HG03280 (cell line): ENCODE measurements around the gene BRD9.
"Not testable (repeated sequence)": the region's sequence is repeated elsewhere in the genome, so short reads cannot be mapped to it uniquely, and the experiment has no call there.

ENCODE experiments used
- ATAC-seq: cut with Tn5 transposase; IDR thresholded peaks from one replicate; pipeline ENCODE4 v1.9.1; 2021; ENCODE audit warnings: mild to moderate bottlenecking, moderate library complexity; ENCODE audit not compliant: unreplicated experiment

BRD9 gene

DNA sequence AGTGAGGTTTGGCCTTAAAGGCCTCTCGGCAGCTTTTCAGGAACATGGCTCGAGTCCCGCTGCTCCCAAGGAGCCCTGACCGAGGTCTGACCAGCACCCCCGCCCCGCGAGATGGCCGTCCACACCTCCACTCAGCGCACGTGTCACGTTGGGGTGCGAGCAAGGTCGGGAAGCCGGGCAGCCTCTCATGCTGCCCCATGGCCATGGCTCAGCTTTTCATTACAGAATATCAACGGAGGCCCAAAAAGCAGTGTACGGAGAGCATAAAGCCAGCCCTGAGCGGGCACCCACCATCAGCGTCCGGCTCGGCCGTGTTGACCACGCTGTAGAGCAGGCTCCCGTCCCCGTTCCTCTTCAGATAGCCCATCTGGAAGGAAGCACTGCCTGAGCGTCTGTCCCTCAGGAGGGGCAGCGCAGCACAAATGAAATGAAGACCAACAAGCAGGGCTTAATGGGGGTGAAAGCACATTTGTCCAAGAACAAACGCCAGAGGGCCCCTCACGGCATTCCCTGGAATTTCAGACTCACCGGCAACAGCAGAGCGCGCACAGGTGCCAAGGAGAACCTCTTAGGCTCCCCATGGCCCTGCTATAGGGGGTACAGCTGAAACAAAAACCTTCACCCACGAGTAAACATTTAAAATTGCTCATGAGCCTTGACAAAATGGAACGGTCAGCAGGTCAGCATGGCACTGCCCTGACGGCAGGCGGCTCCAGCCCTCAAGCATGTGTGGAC lies 11.6 kb downstream of the BRD9 start:
- ATAC-seq = no peak

DNA sequence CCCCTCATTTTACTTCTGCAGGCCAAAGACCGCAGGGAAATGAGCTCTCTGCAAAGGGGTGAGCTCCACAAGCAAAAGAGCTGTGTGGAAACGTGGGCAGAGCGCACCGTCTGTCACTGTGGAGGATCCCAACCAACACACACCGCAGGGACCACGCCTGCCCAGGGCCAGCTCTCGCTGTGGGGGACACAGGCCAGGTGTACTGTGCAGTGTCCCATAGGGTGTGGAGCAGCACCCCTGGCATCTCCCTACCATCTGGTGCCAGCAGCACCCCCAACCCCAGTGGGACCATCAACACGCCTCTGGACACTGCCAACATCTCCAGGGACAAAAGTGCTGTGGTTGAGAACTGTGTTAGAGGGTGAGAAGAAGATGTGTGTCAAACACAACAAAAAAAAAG lies 13.9 kb downstream of the BRD9 start:
- not testable (repeated sequence) for ATAC-seq

DNA sequence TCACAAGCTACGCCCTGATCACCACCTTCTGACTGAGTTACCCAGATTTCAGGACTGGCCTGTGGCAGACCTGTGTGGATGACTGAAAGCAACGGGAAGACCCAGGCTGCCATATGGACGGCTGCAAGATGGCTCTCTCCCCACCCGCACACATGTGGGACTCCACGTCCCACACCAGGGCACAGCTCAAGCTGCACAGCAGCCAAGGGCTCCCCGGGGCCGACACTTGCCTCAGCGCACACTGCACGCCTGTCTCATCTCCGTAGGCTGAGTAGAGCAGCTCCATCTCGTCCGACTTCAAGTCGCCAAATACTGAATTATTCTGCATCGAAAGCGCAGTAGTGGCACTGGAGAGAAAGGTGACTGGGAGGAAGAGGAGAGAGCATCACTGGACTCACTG lies 14.5 kb downstream of the BRD9 start:
- ATAC-seq = no peak

DNA sequence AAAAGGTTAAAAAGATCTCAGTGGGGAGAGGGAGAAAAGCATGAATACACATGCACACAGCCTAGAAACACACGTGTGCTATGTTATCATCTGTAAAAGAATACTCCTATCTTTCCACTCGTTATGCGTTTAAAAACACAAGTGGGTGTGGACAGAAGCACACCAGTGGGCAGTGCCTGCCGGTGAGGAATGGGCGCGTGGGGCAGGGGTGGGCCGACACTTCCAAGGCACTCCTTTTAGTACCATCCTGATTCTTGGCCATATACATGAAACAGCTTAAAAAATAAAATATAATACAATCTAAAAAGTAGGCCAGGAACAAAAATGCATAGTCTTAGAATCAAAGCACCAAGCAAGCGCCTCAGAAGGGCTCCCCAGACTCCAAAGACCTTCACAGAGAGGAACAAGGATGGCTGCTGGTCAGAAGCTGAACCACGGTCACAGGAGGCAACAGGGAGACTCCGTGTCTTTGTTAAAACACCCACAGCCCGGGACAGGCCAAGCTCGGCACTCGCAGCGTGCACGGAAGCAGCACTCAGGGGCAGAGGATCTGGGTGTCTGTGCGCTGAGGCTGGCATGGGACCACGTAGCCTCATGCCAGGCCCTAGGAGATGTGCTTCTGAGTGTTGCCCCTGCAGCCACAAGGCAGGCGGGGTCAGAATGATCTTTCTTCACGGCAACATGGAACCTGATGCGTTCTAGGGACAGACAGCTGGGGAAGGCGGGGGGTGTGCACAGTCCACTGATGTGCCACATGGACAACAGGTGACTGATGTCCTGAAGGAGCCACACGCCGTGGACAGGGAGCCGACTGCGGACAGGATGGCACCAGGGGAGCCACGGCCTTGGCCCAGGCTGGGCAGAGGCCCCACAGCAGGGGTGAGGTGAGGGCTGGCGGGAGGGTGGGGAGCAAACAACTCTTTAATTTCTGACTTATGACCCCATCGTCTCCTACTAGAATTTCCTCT lies 15.9 kb downstream of the BRD9 start:
- ATAC-seq = no peak

DNA sequence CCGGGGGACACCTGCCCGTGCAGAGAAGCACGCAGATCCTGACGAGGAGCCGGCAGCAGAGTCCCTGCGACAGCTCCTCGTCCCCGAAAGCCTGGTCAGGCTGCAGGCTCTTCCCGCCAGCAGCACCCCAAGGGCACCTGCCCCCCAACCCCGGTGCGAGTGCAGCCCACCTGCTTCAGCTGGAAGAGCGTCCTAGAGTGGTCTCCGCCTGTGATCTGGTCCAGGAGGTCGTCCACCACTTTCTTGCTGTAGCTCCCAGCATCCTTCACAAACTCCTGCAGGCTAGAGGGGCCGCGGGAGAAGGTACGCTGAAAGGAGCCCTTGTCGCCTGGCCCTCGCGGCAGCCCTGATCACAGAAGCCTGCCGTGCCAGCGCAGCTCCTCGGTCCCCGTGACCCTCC lies 16.7 kb downstream of the BRD9 start:
- no peak for ATAC-seq

DNA sequence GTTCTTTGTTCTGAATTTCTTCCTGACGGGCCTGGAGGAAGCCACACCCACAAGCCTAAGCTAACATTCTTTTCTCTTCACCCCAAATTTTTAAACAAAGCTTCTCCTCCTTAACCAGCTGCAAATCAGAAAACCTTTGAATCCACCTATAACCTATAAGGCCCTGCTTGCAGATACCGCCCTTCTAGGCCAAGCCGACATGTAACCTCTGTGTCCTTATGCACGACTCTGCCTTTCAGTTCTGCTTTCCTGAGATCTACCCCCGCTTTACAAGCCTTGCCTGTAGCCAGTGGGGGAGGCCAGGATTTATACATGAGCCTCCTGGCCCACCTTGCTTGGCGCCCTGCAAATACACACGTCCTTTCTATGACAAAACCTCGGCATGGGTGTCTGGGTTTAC lies 19.3 kb downstream of the BRD9 start:
- ATAC-seq = no peak

DNA sequence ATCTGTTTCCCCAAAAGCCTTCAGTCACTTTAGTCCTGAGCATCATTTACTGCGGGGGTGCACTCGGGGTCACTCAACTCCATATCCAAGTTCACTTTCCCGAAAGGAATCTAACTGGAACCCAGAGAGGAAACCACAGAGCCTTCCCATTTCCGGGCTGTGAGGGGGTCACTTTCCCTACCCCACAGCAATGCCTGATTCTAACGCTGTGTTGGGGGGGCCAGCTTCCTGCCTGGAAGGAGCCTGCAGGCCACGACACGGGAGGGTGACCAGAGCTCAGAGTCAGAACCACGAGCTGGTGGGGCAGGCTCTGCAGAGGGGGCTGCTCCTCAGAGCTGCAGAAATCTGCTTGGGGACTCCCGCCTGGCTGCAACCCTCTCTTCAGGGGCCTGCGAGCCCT lies 20.3 kb downstream of the BRD9 start:
- ATAC-seq = no peak

DNA sequence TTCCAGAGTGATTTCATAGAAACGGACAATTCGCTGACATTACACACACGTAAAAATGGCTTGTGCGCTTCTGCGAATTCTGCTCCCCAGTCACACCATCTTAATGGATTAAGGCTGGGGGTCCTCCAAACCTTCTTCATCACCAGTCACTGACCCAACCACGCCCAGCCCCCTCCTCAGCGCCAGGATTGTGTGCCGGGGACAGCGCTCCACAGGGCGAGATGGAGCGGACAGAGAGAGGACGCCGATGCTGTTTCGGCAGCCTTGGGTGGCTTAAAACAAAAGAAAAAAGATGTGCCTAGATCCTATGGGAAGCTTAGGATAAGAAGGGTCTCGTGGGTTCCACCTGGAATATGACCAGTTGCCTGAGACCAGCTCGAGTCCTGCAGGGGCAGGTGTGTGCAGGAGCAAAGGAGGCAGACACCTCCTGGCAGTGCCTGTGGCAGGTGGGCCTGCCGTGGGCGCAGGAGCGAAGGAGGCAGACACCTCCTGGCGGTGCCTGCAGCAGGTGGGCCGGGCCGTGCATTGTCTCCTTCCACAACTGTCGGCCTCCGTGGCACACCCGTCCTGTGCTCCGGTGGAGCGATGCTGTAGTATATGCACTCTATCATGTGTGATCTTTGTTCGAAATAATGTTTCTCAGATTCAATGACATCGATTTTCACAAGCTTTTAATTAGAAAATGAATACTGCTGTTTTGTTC lies 20.9 kb downstream of the BRD9 start:
- ATAC-seq = no peak

DNA sequence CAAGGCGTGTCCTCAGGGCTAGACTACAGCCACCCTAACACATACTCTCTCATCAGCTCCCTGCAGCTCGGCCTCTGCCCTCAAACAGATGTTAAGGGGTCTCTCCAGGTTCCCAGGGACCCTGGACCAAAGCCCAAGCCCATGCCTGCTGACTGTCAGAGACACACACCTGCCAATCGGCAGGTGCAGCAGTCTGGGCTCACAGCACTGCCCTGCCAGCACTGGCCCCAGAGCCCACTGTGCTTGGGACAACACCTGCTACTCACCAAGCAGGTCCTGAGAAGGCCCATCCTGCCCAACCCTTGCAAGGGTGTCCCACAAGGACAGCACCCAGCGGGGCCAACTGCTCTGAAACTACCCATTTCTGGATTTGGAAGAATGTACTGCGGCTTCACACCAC lies 21.6 kb downstream of the BRD9 start:
- ATAC-seq = no peak

DNA sequence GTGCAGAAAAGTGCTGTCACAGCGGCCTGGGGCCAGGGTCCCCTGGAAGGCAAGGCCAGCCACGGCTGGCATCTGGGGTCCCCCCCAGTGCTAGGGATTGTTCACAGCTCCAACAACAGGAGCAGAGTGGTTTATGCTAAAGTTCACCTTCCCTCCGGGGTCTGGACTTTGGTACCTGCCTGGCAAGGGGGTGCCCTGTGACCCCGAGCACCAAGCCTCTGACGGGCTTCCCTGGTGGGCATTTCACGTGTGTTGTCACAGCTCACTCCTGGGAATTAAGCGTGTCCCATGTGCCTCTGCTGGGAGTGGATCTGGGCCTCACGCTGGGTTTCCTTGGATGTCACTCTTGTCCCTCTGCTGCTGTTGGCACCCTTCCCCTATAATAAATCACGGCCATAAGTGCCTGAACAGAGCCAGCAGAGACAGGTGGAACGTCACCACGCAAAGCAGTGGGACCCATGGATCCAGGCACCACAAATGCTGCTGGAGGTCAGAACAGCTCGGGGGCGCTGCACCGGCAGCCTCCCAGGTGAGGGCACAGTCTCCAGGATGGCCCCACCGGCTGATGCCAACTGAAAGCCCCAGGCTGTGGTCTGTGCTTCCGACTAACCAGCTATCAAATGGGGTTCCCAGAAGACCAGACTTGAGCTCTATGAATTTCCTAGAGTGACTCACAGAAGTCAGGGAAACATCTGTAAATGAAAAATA lies 24.0 kb downstream of the BRD9 start:
- no peak for ATAC-seq

DNA sequence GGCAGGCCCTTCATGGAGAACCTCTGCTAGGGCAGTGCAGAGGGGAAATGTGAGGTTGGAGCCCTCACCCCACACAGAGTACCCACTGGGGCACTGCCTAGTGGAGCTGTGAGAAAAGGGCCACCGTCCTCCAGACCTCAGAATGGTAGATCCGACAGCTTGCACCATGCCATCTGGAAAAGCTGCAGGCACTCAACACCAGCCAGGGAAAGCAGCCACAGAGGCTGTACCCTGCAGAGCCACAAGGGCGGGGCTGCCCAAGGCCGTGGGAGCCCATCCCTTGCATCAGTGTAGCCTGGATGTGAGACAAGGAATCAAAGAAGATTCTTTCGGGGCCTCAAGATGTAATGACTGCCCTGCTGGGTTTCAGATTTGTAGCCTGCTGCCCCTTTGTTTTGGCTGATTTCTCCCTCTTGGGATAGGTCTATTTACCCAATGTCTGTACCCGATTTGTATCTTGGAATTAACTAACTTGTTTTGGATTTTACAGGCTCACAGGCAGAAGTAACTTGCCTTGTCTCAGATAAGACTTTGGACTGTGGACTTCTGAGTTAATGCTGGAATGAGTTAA lies 25.2 kb downstream of the BRD9 start:
- ATAC-seq = no peak

DNA sequence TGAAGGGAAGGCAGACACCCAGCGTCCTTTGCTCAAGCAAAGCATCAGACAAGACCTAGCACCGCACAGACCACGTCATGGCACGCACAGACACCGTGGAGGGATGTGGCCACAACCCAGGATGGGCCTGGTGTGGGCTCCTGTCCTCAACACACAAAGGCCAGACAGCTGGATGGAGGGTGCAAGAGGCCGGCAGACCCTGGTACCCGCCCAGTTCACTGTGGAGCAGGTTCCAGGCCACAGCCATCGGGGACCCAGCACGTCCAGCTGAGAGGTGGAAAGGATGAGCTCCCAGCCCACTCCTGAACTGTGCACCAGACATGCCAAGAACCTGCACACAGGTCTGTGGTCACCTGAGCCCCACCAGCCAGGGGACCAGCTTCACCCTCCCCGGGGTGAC lies 26.8 kb downstream of the BRD9 start:
- no peak for ATAC-seq

DNA sequence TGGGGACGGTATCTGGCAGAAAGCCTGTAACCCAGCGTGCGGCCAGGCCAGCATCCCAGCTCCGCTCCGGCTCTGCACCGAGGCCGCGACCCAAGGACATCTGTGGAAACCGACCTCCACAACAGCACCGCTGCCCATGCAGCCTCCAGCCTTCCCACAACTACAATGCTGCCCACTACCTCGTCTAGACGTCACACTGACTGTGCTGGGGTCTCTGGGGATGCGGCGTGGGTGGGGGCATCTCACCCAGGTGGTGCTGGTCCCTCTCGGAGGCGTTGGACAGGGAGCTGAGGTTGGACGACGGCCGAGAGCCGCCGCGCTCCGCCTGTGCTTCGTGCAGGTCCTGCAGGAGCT lies 27.5 kb downstream of the BRD9 start:
- no peak for ATAC-seq

DNA sequence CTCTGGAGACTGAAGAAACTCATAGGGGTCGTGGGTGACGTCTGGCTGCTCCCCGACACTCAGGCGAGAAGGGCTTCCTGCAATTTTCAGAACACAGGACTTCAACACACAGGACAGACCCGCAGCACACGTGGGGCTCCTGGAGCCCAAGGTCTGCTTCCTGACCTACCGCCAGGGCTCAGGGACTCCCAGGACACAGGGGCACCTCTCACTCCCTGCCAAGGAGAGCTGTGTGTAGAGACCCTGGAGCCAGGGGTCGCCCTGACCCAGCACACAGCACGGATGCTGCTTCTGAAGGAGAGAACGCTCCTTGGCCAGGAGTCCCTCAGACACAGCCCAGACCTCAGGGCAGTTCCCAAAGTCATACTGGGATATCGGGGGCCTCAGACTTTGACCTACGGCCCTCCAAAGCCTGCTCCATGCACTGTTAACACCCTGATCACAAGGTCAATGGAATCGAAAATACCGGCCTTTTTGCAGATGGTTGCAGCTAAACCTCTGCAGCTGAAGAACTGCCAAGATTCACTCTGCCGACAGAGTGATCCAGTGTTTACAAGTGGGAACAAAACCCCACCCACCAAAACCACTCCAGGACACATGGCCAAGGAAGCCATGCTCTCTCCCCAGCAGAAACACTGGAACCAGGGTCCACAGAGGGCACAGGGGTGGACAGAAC lies 28.0 kb downstream of the BRD9 start:
- ATAC-seq = no peak

DNA sequence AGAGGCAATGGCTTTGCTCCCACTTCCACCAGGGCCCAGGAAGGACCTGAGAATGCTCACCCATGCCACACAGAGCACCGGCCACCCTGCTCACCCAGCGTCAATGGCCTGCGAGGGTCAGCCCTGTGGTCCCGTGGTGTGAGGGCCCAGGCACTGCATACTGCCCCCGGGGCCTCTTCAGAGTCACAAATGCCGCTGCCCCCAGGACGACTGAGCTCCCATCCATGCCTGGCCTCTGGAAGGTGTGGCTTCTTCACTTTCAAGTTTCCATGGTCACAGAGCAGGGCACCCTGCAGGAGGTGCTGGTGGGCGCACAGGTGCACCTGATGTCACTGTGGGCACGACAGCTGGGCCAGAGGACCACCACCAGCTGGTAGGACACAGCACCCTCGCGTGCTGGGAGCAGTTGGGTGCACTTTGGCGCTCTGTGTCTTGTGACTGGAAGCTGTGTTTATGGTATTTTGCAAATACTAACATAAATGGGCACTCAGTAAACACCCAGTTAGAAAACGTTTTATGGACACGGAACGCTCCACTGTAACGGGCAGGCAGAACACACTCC lies 29.3 kb downstream of the BRD9 start:
- ATAC-seq = no peak

DNA sequence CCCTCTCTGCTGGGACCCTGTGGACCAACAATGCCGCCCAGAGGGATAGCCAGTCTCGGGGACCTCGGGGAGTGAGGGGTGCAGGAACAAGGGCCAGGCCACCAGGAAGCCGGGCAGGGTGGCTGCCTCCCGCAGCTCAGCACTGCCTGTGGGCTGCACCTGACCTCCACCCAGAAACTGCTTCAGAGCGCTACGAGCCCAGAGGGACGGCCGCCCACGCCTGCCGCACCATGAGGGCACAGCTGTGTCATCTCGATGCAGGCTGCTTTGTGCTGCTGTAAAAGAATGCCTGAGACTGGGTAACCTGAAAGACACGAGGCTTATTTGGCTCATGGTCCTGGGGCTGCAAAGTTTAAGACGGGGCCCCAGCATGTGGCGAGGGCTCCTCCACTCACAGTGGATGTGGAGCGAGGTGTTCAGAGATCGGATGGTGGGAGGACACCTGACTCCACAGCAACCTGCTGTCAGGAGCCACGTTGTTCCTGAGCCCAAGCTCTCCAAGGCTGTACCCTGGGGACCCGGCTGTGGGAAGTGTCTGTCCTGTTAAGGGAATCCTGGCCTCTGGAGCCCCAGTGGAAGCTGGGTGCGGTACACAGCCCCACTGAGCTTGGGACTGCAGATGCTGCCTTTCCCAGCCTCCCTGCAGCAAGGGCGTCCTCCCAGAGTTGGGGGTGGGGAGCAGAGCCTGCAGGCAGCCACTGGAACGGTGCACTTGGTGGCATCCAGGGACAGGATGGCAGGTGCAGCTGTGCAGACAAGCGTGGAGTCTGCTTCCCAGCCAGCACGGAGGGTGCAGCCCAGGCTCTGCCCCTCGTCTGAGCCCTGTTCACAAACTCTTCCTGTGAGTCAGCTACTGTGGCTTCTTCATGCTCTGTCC lies 30.0 kb downstream of the BRD9 start:
- ATAC-seq = no peak

DNA sequence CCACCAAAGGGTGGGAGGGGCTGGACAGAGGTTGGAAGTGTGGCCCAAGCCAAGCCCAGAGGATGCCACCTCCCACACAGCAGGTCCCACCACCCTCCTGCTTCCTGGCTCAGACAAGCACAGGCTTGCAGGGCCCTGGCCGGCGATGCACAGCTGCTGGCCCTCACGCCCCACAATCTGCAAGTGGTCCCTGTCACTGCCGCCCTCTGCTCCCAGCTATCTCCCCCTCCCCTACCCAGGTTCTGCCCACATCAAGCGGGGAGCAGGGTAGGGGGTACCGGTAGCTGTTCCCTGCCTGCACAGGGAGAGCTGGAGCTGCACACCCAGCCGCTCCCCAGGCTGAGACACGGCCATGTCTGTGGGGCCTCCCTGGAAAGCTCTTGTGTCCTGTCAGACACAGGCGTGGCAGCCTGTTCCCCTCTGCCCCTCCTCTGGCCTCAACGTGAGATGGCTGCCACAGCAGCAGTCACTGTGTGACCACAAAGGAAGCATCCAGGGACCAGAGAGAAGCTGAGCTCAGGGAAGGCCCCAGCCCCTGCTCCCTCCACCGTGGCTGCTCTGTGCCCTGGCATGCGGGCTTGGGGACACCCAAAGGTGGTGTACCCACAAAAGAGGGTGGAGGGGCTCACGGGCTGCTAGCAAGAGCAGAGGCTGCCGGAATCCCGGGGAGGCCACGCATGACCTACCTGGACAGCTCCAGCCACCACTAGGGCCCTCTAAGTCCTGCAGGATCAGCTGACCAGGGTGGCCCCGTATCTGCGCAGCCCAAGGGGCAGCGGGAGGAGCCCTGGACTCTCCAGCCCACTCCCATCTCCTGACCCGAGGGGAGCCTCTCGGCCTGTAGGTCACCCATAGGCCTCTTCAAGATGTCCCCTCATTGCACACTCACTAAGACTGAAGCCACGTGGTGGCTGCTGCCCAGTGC lies 30.9 kb downstream of the BRD9 start:
- no peak for ATAC-seq
